ENCODE results near the gene GPX4.

DNA sequence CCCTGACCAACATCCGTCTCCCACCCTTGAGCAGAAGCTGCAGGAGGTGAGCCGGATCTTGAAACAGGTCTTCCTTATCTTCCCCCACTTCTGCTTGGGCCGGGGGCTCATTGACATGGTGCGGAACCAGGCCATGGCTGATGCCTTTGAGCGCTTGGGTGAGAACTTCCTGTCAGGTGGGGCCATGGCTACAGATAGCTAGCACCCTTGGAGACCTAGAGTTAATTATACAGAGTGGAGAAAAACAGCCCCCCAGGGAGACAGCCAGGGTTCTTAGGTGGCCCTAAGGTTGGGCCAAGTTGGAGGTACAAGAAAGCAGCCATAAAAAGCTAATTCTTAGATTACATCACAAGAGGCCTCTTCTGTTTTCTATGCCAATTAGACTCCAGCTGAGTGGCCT is 45.7 kb upstream of the GPX4 start:
- TF ChIP-seq, protein P1, sequence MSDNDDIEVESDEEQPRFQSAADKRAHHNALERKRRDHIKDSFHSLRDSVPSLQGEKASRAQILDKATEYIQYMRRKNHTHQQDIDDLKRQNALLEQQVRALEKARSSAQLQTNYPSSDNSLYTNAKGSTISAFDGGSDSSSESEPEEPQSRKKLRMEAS (IDR thresholded peaks at IDR 0.05; ENCODE audit: insufficient read depth, insufficient read length): no peak
- TF ChIP-seq JUN (IDR thresholded peaks at IDR 0.05; ENCODE audit: borderline replicate concordance, insufficient read depth, insufficient read length, low read depth) (no peak), POLR2A (IDR thresholded peaks at IDR 0.05; ENCODE audit: low read depth, low read length) (no peak), POLR2AphosphoS5 (IDR thresholded peaks at IDR 0.05; ENCODE audit: insufficient read depth, low read depth, low read length) (no peak), MYC (IDR thresholded peaks at IDR 0.05; ENCODE audit: low read depth, low read length) (no peak), EZH2 (IDR thresholded peaks at IDR 0.05; ENCODE audit: borderline replicate concordance, low read depth, low read length, severe bottlenecking) (no peak), FOS (IDR thresholded peaks at IDR 0.05; ENCODE audit: borderline replicate concordance, insufficient read depth, low read length) (no peak), GATA2 (IDR thresholded peaks at IDR 0.05; ENCODE audit: insufficient read depth, insufficient read length, low read depth, low read length) (no peak)
- TF ChIP-seq, protein P2, sequence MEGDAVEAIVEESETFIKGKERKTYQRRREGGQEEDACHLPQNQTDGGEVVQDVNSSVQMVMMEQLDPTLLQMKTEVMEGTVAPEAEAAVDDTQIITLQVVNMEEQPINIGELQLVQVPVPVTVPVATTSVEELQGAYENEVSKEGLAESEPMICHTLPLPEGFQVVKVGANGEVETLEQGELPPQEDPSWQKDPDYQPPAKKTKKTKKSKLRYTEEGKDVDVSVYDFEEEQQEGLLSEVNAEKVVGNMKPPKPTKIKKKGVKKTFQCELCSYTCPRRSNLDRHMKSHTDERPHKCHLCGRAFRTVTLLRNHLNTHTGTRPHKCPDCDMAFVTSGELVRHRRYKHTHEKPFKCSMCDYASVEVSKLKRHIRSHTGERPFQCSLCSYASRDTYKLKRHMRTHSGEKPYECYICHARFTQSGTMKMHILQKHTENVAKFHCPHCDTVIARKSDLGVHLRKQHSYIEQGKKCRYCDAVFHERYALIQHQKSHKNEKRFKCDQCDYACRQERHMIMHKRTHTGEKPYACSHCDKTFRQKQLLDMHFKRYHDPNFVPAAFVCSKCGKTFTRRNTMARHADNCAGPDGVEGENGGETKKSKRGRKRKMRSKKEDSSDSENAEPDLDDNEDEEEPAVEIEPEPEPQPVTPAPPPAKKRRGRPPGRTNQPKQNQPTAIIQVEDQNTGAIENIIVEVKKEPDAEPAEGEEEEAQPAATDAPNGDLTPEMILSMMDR (IDR thresholded peaks at IDR 0.05; ENCODE audit: extremely low read depth in 1 of 2, insufficient read depth in 1 of 2, low read depth in 1 of 2, low read length in 2 of 2): no peak

Measured in endothelial cell of umbilical vein (primary cell).